H1 (cell line): ENCODE results near the gene CCNE1. TPM values are rescaled to one million over a fixed set of nuclear protein-coding genes. Genes with fewer than 3 reads are reported as not detected.

Source experiments
- FOSL1 ChIP-seq: IDR thresholded peaks from 2 replicates; pipeline ENCODE4 v1.6.1; 2011; ENCODE audit warnings: mild to moderate bottlenecking, low read depth, low read length, moderate library complexity; ENCODE audit not compliant: insufficient read depth
- ZNF274 ChIP-seq: IDR thresholded peaks from 2 replicates; pipeline ENCODE4 v1.7.0; 2012; ENCODE audit warnings: low read length, borderline replicate concordance; ENCODE audit errors: extremely low read depth
- polyA plus RNA-seq, 7 experiments: library from polyadenylated mRNA; depleted of rRNA in 3 of 7; stranded (reverse) in 5 of 7; unstranded in 2 of 7; fragments of >200 nt in 5 of 7; fragments of 200-250 nt in 2 of 7; gene quantifications; 1 replicate in 5 of 7; 2 replicates in 1 of 7; 4 replicates in 1 of 7; pipeline versions ENCODE4 v1.2.1 to v1.2.3, GENCODE V29; 2011 to 2013; ENCODE audit warnings: missing spikeins in 2 of 7, mixed read lengths in 2 of 7
- total RNA-seq: library from RNA; stranded (reverse); fragmentation: NEBNext Ultra II Directional; extraction: Animal tissue kit (Norgen Biotek cat#: 25700); gene quantifications from 2 replicates; pipeline ENCODE4 v1.2.1, GENCODE V29; 2021

Gene CCNE1
- total and polyA plus RNA-seq, 2 of the 8 experiments (the other 6 are each of a cell fraction or from before 2014, with no cell fraction given), result 43.2 to 44.6 TPM

GRCh38 chr19:29834991-29835846, 23.4 kb downstream of the CCNE1 start (continued):
- no peak for TF ChIP-seq FOSL1
- TF ChIP-seq ZNF274, result no peak
